PFSK-1 (cell line): ENCODE measurements around the gene CELSR1.

Experiments used
- FOXP2 ChIP-seq: optimal IDR thresholded peaks from 2 replicates; pipeline ENCODE3; 2011; ENCODE audit warnings: borderline replicate concordance, control low read depth, inconsistent platforms; ENCODE audit not compliant: insufficient read depth; ENCODE audit errors: extremely low read length, extremely low read depth
- POLR2AphosphoS5 ChIP-seq: IDR thresholded peaks from 2 replicates; pipeline ENCODE4 v1.6.1; 2012; ENCODE audit warnings: low read depth, mild to moderate bottlenecking, control low read depth, low read length, moderate library complexity
- REST ChIP-seq, 2 experiments: IDR thresholded peaks; 2 replicates each; pipeline versions ENCODE4 v1.6.1 to v1.8.0; 2011 to 2012; ENCODE audit warnings: low read depth in 2 of 2, low read length in 2 of 2, control low read depth in 1 of 2, inconsistent platforms in 1 of 2, mild to moderate bottlenecking in 1 of 2, moderate library complexity in 1 of 2; ENCODE audit not compliant: insufficient read depth in 1 of 2
- SIN3A ChIP-seq: IDR thresholded peaks from 2 replicates; pipeline ENCODE4 v1.6.1; 2012; ENCODE audit warnings: mild to moderate bottlenecking, low read length, moderate library complexity, borderline replicate concordance; ENCODE audit not compliant: insufficient read depth
- TAF1 ChIP-seq: IDR thresholded peaks from 2 replicates; pipeline ENCODE4 v1.6.1; 2012; ENCODE audit warnings: low read length, control low read depth, borderline replicate concordance; ENCODE audit not compliant: insufficient read depth

Gene CELSR1

GRCh38 chr22:46430961-46431838 lies 106.2 kb downstream of the CELSR1 start:
- TF ChIP-seq TAF1 (no peak), POLR2AphosphoS5 (no peak), REST (IDR thresholded peaks at IDR 0.05; ENCODE audit: insufficient read depth in 1 of 2, low read depth in 2 of 2, low read length in 2 of 2) (no peak), FOXP2 (no peak), SIN3A (no peak)

GRCh38 chr22:46429325-46429853 lies 108.0 kb downstream of the CELSR1 start:
- TF ChIP-seq SIN3A = no peak
- no peak for TF ChIP-seq POLR2AphosphoS5
- TF ChIP-seq FOXP2 = no peak
- no peak for TF ChIP-seq TAF1
- TF ChIP-seq REST (IDR thresholded peaks at IDR 0.05; ENCODE audit: insufficient read depth in 1 of 2, low read depth in 2 of 2, low read length in 2 of 2) = no peak

- TF ChIP-seq POLR2AphosphoS5 (no peak), REST (IDR thresholded peaks at IDR 0.05; ENCODE audit: insufficient read depth in 1 of 2, low read depth in 2 of 2, low read length in 2 of 2) (no peak), FOXP2 (no peak), SIN3A (no peak), TAF1 (no peak)
These were observed 108.7 kb downstream of the CELSR1 start for GRCh38 chr22:46428602-46429324.

GRCh38 chr22:46428171-46428570 lies 109.2 kb downstream of the CELSR1 start:
- TF ChIP-seq TAF1 (no peak), REST (IDR thresholded peaks at IDR 0.05; ENCODE audit: insufficient read depth in 1 of 2, low read depth in 2 of 2, low read length in 2 of 2) (no peak), POLR2AphosphoS5 (no peak), SIN3A (no peak), FOXP2 (no peak)
